ENCODE data around the gene IL21R.

IL21R gene

DNA sequence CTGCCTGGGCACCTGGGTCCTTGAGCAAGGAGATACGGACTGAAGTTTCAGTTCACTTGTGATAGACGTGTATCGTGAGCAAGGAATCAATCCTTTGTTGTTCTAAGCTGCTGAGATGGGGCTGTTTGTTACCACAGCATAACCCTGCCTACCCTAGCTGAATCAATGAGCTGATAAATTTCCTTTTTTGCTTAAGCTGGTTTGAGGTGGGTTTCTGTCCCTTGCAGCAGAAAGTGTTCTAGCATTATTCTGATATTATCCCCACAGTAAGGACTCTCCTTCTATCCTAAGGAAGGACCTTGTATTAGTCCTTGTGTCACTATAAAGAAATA is 51.5 kb downstream of the IL21R start:
- no peaks in the 10 kb centered on the region for H3K36me3 ChIP-seq (ENCODE audit: control insufficient read depth in 2 of 2, insufficient read depth in 1 of 2, low read length in 2 of 2)
- no peaks in the 10 kb centered on the region for H3K4me1 ChIP-seq (ENCODE audit: control insufficient read depth, insufficient read depth, low read length)
- ChIA-PET POLR2A (no interaction called here), CTCF (interaction anchor here (1.4 kb wide), 1 partner anchor 298 kb away, joined by 3 read pairs; no protein-coding TSS in a partner anchor)
- H3K27ac ChIP-seq (ENCODE audit: extremely low read depth, low read depth, low read length), result no peak overlapping the region
- H3K4me3 ChIP-seq (ENCODE audit: low read depth, low read length), result no peak overlapping the region
- TF ChIP-seq, protein P1, sequence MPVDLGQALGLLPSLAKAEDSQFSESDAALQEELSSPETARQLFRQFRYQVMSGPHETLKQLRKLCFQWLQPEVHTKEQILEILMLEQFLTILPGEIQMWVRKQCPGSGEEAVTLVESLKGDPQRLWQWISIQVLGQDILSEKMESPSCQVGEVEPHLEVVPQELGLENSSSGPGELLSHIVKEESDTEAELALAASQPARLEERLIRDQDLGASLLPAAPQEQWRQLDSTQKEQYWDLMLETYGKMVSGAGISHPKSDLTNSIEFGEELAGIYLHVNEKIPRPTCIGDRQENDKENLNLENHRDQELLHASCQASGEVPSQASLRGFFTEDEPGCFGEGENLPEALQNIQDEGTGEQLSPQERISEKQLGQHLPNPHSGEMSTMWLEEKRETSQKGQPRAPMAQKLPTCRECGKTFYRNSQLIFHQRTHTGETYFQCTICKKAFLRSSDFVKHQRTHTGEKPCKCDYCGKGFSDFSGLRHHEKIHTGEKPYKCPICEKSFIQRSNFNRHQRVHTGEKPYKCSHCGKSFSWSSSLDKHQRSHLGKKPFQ (tag by site-specific recombination; IDR thresholded peaks at IDR 0.05), result no peak
- TF ChIP-seq ZNF302 (tag by site-specific recombination; IDR thresholded peaks at IDR 0.05; ENCODE audit: low read depth) (no peak), IKZF3 (tag by site-specific recombination; IDR thresholded peaks at IDR 0.05) (no peak), ZNF2 (tag by site-specific recombination; IDR thresholded peaks at IDR 0.05) (no peak), PRDM4 (tag by site-specific recombination; IDR thresholded peaks at IDR 0.05) (no peak), HIC1 (tag by site-specific recombination; IDR thresholded peaks at IDR 0.05) (no peak), KLF8 (tag by site-specific recombination; IDR thresholded peaks at IDR 0.05) (no peak), ZNF791 (tag by site-specific recombination; IDR thresholded peaks at IDR 0.05) (no peak), REPIN1 (tag by site-specific recombination; IDR thresholded peaks at IDR 0.05; ENCODE audit: low read depth) (no peak), ZNF133 (tag by site-specific recombination; IDR thresholded peaks at IDR 0.05) (no peak), ZNF350 (tag by site-specific recombination; IDR thresholded peaks at IDR 0.05) (no peak), ZNF174 (tag by site-specific recombination; IDR thresholded peaks at IDR 0.05) (no peak), ZNF211 (tag by site-specific recombination; IDR thresholded peaks at IDR 0.05; ENCODE audit: low read depth) (no peak), ZNF837 (tag by site-specific recombination; IDR thresholded peaks at IDR 0.05) (no peak), BCL11B (tag by site-specific recombination; IDR thresholded peaks at IDR 0.05; ENCODE audit: low read depth) (no peak), ZNF324 (tag by site-specific recombination; IDR thresholded peaks at IDR 0.05) (no peak)
- TF ChIP-seq, protein P2, sequence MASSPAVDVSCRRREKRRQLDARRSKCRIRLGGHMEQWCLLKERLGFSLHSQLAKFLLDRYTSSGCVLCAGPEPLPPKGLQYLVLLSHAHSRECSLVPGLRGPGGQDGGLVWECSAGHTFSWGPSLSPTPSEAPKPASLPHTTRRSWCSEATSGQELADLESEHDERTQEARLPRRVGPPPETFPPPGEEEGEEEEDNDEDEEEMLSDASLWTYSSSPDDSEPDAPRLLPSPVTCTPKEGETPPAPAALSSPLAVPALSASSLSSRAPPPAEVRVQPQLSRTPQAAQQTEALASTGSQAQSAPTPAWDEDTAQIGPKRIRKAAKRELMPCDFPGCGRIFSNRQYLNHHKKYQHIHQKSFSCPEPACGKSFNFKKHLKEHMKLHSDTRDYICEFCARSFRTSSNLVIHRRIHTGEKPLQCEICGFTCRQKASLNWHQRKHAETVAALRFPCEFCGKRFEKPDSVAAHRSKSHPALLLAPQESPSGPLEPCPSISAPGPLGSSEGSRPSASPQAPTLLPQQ (tag by site-specific recombination; IDR thresholded peaks at IDR 0.05), result no peak
- TF ChIP-seq, protein P3, sequence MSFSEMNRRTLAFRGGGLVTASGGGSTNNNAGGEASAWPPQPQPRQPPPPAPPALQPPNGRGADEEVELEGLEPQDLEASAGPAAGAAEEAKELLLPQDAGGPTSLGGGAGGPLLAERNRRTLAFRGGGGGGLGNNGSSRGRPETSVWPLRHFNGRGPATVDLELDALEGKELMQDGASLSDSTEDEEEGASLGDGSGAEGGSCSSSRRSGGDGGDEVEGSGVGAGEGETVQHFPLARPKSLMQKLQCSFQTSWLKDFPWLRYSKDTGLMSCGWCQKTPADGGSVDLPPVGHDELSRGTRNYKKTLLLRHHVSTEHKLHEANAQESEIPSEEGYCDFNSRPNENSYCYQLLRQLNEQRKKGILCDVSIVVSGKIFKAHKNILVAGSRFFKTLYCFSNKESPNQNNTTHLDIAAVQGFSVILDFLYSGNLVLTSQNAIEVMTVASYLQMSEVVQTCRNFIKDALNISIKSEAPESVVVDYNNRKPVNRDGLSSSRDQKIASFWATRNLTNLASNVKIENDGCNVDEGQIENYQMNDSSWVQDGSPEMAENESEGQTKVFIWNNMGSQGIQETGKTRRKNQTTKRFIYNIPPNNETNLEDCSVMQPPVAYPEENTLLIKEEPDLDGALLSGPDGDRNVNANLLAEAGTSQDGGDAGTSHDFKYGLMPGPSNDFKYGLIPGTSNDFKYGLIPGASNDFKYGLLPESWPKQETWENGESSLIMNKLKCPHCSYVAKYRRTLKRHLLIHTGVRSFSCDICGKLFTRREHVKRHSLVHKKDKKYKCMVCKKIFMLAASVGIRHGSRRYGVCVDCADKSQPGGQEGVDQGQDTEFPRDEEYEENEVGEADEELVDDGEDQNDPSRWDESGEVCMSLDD (tag by site-specific recombination; IDR thresholded peaks at IDR 0.05), result no peak
- no peaks in the 10 kb centered on the region for H3K9me3 ChIP-seq (ENCODE audit: control insufficient read depth, insufficient read depth, low read depth, low read length)

Measured in HEK293 (cell line).